GM18951 (cell line): ENCODE measurements around the gene PLXNB1.

Experiments used
- POLR2A ChIP-seq: IDR thresholded peaks from 4 replicates; pipeline ENCODE4 v1.6.1; 2011; ENCODE audit warnings: mild to moderate bottlenecking; ENCODE audit not compliant: insufficient read length, insufficient read depth; ENCODE audit errors: extremely low read depth
- in situ Hi-C: fragments of 300-500 bp; cut with MboI; formaldehyde crosslinking; loops from one replicate; pipeline ENCODE4 v1.12.0; 2022; ENCODE audit warnings: low sequenced_read_pairs, mixed read lengths, inconsistent platforms; ENCODE audit not compliant: unreplicated experiment

Gene PLXNB1

DNA sequence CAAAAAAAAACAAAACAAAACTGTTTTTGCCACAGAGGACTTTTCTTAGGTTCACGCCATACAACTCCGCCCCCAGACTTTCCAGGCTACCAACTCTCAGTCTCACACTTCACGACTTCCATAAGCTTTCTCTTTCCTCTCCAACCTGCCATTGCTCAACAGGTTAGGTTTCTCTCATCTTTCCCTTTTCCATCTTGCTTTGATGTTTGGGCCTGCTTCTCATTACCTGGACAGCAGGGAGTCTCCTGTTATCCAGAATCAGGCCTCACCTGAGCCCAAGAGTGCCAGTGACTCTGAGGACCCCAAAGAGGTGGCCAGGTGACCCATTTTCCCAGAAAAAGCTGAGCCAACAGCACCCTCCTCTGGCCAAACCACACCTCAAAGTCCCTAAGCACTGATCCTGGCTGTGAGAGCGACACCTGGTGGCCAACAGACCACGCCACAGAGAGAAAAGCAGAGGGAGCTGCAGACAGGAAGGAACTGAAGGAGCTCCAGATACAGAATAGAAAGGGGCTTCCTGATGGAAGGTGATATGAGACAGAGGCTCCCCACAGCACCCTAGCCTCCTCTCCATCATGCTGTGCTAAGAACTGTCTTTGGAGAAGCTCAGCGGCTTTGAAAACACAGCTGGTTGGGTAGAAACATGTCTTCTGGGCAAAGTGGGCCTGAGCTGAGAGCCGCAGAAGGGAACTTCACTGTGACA is 6.0 kb upstream of the PLXNB1 start:
- no peak for TF ChIP-seq POLR2A
- in situ Hi-C loops, result loop anchor here (10.0 kb wide), 1 partner anchor 161 kb away; no protein-coding TSS in a partner anchor

GRCh38 chr3:48435223-48435595 is 5.3 kb upstream of the PLXNB1 start:
- in situ Hi-C loops, result loop anchor here (10.0 kb wide), 1 partner anchor 160 kb away; no protein-coding TSS in a partner anchor
- TF ChIP-seq POLR2A, result no peak

DNA sequence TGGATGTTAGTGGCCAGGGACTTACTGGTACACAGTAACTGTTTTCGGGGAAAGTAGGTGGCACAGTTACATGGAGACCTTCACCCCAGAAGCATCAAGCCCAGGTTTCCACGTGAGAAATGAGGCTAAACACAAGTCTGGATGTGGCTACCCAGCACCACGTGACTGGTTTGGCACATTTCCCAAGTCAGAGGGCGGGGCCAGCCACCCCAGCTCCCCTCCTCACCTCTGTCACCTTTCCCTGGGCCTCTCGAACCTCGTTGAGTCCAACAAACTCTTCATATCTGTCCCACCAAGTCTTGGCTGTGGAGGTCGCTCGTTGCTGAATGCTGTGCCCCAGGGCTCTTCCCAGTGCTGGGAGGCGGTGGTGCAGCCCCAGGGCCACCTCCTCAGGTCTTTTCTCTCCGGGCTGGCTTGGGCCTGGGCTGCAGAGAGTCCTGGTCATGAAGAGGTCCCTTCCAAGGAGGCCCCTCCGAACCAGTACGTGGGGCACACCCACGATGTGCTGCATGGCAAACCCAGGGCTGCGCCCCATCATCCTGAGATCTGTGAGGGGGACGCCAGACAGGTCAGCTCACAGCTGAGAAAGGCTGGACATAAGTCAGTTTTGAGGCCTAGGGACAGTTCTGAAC is 4.8 kb upstream of the PLXNB1 start:
- in situ Hi-C loops, result loop anchor here (10.0 kb wide), 1 partner anchor 160 kb away; no protein-coding TSS in a partner anchor
- TF ChIP-seq POLR2A, result no peak

GRCh38 chr3:48433472-48434118 is 3.7 kb upstream of the PLXNB1 start:
- in situ Hi-C loops, result loop anchor here (10.0 kb wide), 1 partner anchor 159 kb away; no protein-coding TSS in a partner anchor
- TF ChIP-seq POLR2A, result no peak

DNA sequence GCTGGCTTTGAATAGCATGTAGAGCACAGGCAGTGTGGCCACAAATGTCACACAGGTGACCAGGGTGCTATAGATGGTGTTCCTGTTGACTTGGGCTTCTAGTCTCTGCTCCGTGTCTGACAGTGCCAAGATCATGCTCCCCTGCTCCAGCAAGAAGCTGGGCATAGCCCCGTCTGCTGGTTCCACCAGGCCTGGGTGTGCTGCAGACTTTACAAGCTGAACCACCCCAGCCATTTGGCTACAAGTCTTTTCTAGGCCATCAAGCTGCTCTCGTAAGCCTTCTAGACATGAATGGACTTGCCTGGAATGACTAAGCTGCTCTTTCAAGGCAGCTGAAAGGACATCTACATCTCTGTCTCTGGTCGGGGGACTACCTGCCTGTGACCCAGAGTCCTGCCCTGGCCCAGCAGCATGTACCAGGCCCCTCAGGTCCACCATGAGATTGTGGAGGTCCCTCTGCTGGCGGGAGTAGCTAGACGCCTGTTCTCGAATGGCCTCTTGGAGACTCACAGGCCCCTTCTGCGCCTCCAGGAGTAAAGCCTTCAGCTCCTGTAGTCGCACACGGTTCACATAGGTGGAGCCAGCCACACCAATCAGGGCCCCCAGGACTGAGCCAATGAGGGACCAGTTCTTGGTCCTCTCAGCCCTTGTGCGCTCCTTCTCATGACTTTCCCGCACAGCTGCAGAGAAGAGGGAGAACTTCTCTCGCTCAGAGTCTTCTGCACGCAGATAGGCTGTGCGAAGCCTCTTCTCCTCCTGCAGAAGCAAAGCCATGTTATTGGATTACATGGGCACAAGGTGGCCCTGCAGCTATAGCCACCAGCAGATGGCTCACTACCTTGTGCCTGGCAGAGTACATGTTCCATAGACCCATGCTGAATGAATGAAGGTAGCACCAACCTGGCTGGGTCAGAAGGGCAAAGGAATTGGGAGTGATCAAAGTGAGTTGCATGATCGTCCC is 2.8 kb upstream of the PLXNB1 start:
- in situ Hi-C loops, result loop anchor here (10.0 kb wide), 1 partner anchor 158 kb away; no protein-coding TSS in a partner anchor

DNA sequence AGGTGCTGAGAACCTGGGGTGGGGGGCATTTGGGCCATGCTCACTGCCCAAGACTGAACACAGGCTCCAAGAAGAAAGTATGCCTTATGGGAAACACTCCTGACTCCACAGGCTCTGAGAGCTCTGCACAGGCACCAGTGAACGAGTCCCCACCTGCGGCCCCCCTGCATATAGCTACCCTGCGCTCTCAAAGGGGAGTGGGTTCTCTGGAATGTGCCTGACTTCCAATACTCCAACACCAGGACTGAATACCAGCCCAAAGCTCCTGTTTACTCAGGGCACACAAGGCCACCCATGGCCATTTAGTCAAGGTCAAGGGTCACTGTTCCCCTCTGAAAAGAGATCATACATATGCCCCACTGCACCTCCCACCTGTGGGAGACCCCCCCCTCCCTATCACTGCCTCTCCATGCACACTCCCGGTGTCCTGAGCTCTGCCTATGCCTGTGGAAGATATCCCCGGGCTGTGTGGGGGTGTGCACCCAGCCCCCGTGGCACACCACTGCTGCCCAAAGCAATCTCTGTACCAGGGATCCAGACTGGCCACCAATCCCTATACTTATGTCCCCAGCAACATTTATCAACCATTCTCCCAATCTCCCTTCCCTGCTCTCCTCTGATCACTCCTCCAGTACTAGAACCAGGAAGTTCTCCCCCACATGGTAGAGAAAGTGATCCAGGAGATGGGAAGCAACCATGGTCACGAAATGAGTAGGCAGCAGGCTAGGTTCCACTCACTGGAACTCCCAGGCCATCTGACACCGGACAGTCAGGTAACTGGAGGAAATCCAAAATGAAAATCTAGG is 1.5 kb upstream of the PLXNB1 start:
- in situ Hi-C loops, result loop anchor here (10.0 kb wide), 1 partner anchor 157 kb away; no protein-coding TSS in a partner anchor
- no peak for TF ChIP-seq POLR2A

More for the DNA sequence above, 2.8 kb upstream of the PLXNB1 start:
- TF ChIP-seq POLR2A, result no peak

DNA sequence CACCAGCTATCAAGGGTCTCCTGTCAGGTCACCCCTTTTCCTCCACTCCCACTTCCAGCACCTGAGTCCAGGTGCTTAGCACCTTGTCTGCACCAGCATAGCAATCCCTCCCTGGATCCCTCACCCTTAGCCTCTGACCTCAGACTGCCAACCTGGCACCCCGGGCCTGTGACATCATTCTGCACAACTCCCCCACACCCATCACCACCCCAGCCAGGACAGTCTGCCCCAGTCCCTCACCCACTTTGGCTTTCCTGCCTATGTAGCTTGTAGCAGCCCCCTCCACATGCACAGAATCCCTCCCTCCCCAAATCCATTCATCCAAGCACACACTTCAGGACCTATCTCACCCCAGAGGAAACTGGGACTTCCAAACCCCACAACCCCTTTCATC is 819 bp upstream of the PLXNB1 start:
- in situ Hi-C loops, result loop anchor here (10.0 kb wide), 1 partner anchor 156 kb away; no protein-coding TSS in a partner anchor
- TF ChIP-seq POLR2A, result no peak

GRCh38 chr3:48429317-48429959 is 448 bp downstream of the PLXNB1 start:
- peak; percentile 46 for TF ChIP-seq POLR2A
- in situ Hi-C loops, result no loop called here

DNA sequence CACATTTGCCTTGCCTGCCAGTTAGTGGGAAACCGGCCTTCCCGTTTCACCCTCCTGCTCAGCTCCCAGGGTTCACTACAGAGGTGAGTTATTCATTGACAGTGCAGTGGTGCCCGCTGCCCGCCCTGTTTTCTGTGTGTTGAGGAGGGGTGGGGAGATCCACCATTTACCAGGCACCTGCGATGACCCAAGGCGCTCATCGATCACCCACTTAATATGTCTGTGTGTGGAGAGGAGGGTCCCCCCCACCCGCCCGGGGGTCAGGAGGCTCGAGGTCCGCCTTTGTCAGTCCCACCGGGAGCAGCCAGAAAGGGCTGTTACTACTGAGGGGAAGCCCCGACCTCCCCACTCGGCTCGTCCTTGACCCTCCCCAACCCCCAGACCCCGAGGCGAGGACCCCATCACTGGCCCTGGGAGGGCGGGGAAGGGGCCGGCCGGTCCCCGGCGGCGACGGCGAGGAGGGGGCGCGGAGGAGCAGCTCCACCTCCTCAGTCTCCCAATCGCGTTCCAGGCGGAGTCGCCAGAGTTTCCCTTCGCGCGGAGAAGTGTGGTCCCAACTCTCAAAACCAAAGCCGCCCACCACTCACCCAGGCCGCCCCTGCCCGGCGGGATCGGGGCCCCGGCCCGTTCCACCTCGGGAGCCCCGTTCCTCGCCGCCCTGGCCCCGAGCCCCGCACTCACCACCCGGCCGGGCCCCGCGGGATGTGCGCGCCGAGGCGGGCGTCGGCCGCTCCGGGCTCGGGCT is 1.1 kb downstream of the PLXNB1 start:
- in situ Hi-C loops, result no loop called here
- no peak for TF ChIP-seq POLR2A

DNA sequence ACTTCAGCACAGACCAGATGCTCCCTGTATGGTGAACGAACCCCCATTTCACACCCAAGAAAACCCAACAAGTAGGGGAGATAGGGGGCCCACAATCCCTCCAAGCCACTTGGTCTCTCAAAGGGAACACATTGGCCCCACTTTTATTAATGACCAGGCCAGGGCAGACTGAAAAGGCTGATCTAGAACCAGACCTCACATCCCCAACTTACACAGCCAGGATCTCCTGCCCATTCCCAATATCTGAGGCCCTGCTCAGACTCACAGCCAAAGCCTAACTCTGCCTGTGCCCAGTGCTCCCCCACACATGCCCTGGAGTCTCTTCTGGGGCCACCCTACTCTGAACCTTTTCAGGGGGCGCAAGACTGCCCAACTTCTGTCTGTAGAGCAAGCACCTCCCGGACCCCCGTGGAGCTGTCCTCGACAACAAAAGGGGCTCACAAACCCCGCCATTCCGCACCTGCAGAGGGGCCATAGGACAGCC is 1.8 kb downstream of the PLXNB1 start:
- in situ Hi-C loops, result no loop called here
- no peak for TF ChIP-seq POLR2A

DNA sequence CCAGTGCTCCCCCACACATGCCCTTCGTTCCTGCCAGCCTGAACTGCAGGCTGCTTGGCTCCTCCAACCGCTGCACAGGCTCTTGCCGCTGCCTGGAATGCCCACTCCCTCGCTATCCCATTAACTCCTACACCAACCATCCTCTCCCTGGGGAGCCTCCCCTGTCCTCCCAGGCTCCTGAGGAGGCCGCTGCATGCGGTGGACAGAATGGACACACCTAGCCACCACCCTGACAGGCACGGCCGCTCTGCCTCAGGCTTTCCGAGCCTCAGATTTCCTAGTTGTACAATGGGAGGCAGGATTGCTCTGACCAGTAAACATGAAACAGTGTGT is 2.3 kb downstream of the PLXNB1 start:
- TF ChIP-seq POLR2A, result no peak
- in situ Hi-C loops, result no loop called here
